ENCODE measurements around the gene RIT1.

Gene RIT1

GRCh38 chr1:155884031-155884960 is 26.9 kb downstream of the RIT1 start:
- no peaks in the 10 kb centered on the region for H3K27me3 ChIP-seq (ENCODE audit: insufficient read depth, low read length, poor library complexity, severe bottlenecking)
- TF ChIP-seq EZH2phosphoT487 (IDR thresholded peaks at IDR 0.05; ENCODE audit: borderline replicate concordance) (no peak), CTCF (conservative IDR thresholded peaks at IDR 0.05; ENCODE audit: low read length) (no peak)
- no peaks in the 10 kb centered on the region for H4K20me1 ChIP-seq (ENCODE audit: insufficient read depth, low read length, poor library complexity, severe bottlenecking)
- H3F3A ChIP-seq (ENCODE audit: low read depth), result no peaks in the 10 kb centered on the region
- H3K4me3 ChIP-seq (ENCODE audit: low read length, poor library complexity, severe bottlenecking), result no peak overlapping the region
- H3K79me2 ChIP-seq (ENCODE audit: insufficient read depth, low read length), result no peaks in the 10 kb centered on the region
- no peaks in the 10 kb centered on the region for H3K4me1 ChIP-seq (ENCODE audit: insufficient read depth, low read length, poor library complexity, severe bottlenecking)
- H2AFZ ChIP-seq (ENCODE audit: low read length), result no peak overlapping the region
- H3K9ac ChIP-seq (ENCODE audit: low read depth, low read length, poor library complexity, severe bottlenecking), result no peak overlapping the region
- H3K4me2 ChIP-seq (ENCODE audit: low read depth, low read length, poor library complexity, severe bottlenecking), result no peak overlapping the region
- H3K9me2 ChIP-seq (replicated peaks; ENCODE audit: low read depth, low read length), result no peaks in the 10 kb centered on the region
- no peaks in the 10 kb centered on the region for H3K36me3 ChIP-seq (ENCODE audit: insufficient read depth, low read length)
- H3K9me3 ChIP-seq (ENCODE audit: insufficient read depth, low read depth, low read length), result no peaks in the 10 kb centered on the region

- H3K9me2 ChIP-seq (replicated peaks; ENCODE audit: low read depth, low read length), result no peaks in the 10 kb centered on the region
- no peaks in the 10 kb centered on the region for H3K4me1 ChIP-seq (ENCODE audit: insufficient read depth, low read length, poor library complexity, severe bottlenecking)
- H3K9me3 ChIP-seq (ENCODE audit: insufficient read depth, low read depth, low read length), result no peaks in the 10 kb centered on the region
- H3K79me2 ChIP-seq (ENCODE audit: insufficient read depth, low read length), result no peaks in the 10 kb centered on the region
- no peak for TF ChIP-seq EZH2phosphoT487 (IDR thresholded peaks at IDR 0.05; ENCODE audit: borderline replicate concordance)
- no peak for TF ChIP-seq CTCF (conservative IDR thresholded peaks at IDR 0.05; ENCODE audit: low read length)
- H3K4me2 ChIP-seq (ENCODE audit: low read depth, low read length, poor library complexity, severe bottlenecking), result no peak overlapping the region
- H3K4me3 ChIP-seq (ENCODE audit: low read length, poor library complexity, severe bottlenecking), result no peak overlapping the region
- H2AFZ ChIP-seq (ENCODE audit: low read length), result no peak overlapping the region
- H3K27me3 ChIP-seq (ENCODE audit: insufficient read depth, low read length, poor library complexity, severe bottlenecking), result no peaks in the 10 kb centered on the region
- no peaks in the 10 kb centered on the region for H3K36me3 ChIP-seq (ENCODE audit: insufficient read depth, low read length)
- H3K9ac ChIP-seq (ENCODE audit: low read depth, low read length, poor library complexity, severe bottlenecking), result no peak overlapping the region
- no peaks in the 10 kb centered on the region for H4K20me1 ChIP-seq (ENCODE audit: insufficient read depth, low read length, poor library complexity, severe bottlenecking)
- no peaks in the 10 kb centered on the region for H3F3A ChIP-seq (ENCODE audit: low read depth)
Observed at GRCh38 chr1:155882766-155883165, 28.4 kb downstream of the RIT1 start.

- H3K4me1 ChIP-seq (ENCODE audit: insufficient read depth, low read length, poor library complexity, severe bottlenecking), result no peaks in the 10 kb centered on the region
- no peaks in the 10 kb centered on the region for H3K27me3 ChIP-seq (ENCODE audit: insufficient read depth, low read length, poor library complexity, severe bottlenecking)
- no peak overlapping the region for H3K4me2 ChIP-seq (ENCODE audit: low read depth, low read length, poor library complexity, severe bottlenecking)
- no peak overlapping the region for H3K9ac ChIP-seq (ENCODE audit: low read depth, low read length, poor library complexity, severe bottlenecking)
- TF ChIP-seq EZH2phosphoT487 (IDR thresholded peaks at IDR 0.05; ENCODE audit: borderline replicate concordance) (no peak), CTCF (conservative IDR thresholded peaks at IDR 0.05; ENCODE audit: low read length) (no peak)
- H4K20me1 ChIP-seq (ENCODE audit: insufficient read depth, low read length, poor library complexity, severe bottlenecking), result no peaks in the 10 kb centered on the region
- no peaks in the 10 kb centered on the region for H3K36me3 ChIP-seq (ENCODE audit: insufficient read depth, low read length)
- no peaks in the 10 kb centered on the region for H3K9me2 ChIP-seq (replicated peaks; ENCODE audit: low read depth, low read length)
- H3K4me3 ChIP-seq (ENCODE audit: low read length, poor library complexity, severe bottlenecking), result no peak overlapping the region
- H3F3A ChIP-seq (ENCODE audit: low read depth), result no peaks in the 10 kb centered on the region
- H2AFZ ChIP-seq (ENCODE audit: low read length), result no peak overlapping the region
- no peaks in the 10 kb centered on the region for H3K9me3 ChIP-seq (ENCODE audit: insufficient read depth, low read depth, low read length)
- no peaks in the 10 kb centered on the region for H3K79me2 ChIP-seq (ENCODE audit: insufficient read depth, low read length)
Observed at GRCh38 chr1:155882235-155882634, 28.9 kb downstream of the RIT1 start.
